ENCODE data around the gene ECHS1. TPM values are rescaled to one million over a fixed set of nuclear protein-coding genes. Genes with fewer than 3 reads are reported as not detected.

ECHS1 gene
- polyA plus RNA-seq, 2 of the 4 experiments (the other 2 are of a cell fraction) = 66.7 to 133 TPM

GRCh38 chr10:133328358-133329343 is 44.5 kb downstream of the ECHS1 start:
- Histone ChIP-seq H3K4me2 (no peak overlapping the region), H3K9me3 (no peaks in the 10 kb centered on the region), H3K27ac (no peak overlapping the region), H3K4me3 (no peak overlapping the region), H3K4me1 (peaks cover 27% of the 10 kb centered on the region)
- WGBS (ENCODE audit: missing lambda C conversion rate) = 95% methylated on average over 12 of the region's 15 CpGs
- TF ChIP-seq HOXB5 (CRISPR knock-in tag; IDR thresholded peaks at IDR 0.05) = no peak
- CTCF ChIA-PET = interaction anchor here (0.6 to 4.2 kb wide), 49 partner anchors 9 to 741 kb away, joined by 3 to 76 read pairs (median 5); partner anchors contain the start of genes FUOM, MTG1, PAOX and PRAP1
- POLR2A ChIA-PET = interaction anchor here (1.7 kb wide), 1 partner anchor 45 kb away, joined by 4 read pairs; the partner anchor contains the start of gene ECHS1
- DNase-seq (ENCODE audit: low read depth in 1 of 2, low spot score in 1 of 2) (no peak), ATAC-seq (peak in 1 of 2 experiments; percentile 1; a peak in 2 of 6 replicates), FAIRE-seq (no peak)

DNA sequence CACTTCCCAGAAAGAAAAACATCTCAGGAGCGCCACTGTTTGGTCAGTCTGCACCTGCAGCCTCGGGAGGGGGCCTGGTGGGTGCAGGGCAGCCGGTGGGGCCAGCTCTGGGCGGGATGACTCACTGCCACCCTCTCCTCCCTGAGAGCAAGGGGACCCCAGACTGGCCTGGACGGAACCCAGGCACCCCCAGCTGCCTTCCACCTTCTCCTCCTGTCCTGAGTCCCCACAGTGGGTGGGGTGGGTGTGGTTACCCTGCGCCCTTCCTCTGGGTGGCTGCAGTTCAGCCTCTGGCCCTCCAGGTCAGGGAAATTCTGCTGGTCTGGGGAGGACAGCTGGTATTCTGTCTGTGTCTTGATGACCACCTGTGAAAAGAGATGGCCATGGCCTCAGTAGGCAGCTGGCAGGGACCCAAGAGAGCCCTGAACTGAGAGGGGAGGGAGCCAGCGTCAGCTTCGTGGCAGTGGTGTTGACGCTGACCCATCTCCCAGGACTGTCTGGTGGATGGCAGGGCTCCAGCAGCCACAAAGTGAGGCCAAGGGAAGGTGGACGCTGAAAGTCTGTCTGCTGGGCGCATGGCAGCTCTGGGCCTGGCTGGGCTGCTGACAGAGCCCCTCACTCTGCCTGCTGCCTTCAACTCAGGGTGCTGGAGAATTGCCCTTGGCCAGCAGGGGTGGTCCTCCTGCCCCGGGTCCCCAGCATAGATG is 45.4 kb downstream of the ECHS1 start:
- H3K9me3 ChIP-seq = no peaks in the 10 kb centered on the region
- ChIA-PET CTCF (interaction anchor here (1.1 to 4.2 kb wide), 5 partner anchors 8 to 179 kb away, joined by 3 to 76 read pairs (median 33); partner anchors contain the start of genes MTG1 and PRAP1), POLR2A (no interaction called here)
- peak overlapping the region; percentile 42 for H3K4me2 ChIP-seq
- DNase-seq (ENCODE audit: low read depth in 1 of 2, low spot score in 1 of 2) (no peak), FAIRE-seq (no peak), ATAC-seq (peak in 1 of 2 experiments; percentile 4; a peak in 1 of 6 replicates)
- no peak overlapping the region for H3K27ac ChIP-seq
- H3K4me3 ChIP-seq = no peak overlapping the region
- TF ChIP-seq CTCF (IDR thresholded peaks at IDR 0.05) (no peak), ZC3H11A (IDR thresholded peaks at IDR 0.05) (no peak), NFE2L2 (conservative IDR thresholded peaks at IDR 0.05; ENCODE audit: low read length) (no peak), TFCP2L1 (CRISPR knock-in tag; IDR thresholded peaks at IDR 0.05) (no peak), SREBF2 (IDR thresholded peaks at IDR 0.05) (no peak), RAD21 (conservative IDR thresholded peaks at IDR 0.05 in 1 of 2, IDR thresholded peaks at IDR 0.05 in 1 of 2) (no peak), CHD4 (IDR thresholded peaks at IDR 0.05; ENCODE audit: borderline replicate concordance) (no peak), NPAS2 (CRISPR knock-in tag; IDR thresholded peaks at IDR 0.05; ENCODE audit: borderline replicate concordance) (no peak), MAX (IDR thresholded peaks at IDR 0.05) (no peak), HOXB13 (CRISPR knock-in tag; IDR thresholded peaks at IDR 0.05; ENCODE audit: low read depth) (no peak), FOSL2 (IDR thresholded peaks at IDR 0.05) (no peak), FOSL2 (CRISPR knock-in tag; IDR thresholded peaks at IDR 0.05) (no peak), KDM1A (IDR thresholded peaks at IDR 0.05; ENCODE audit: low read depth) (no peak), FOSB (CRISPR knock-in tag; IDR thresholded peaks at IDR 0.05) (no peak)
- TF ChIP-seq, protein P1, sequence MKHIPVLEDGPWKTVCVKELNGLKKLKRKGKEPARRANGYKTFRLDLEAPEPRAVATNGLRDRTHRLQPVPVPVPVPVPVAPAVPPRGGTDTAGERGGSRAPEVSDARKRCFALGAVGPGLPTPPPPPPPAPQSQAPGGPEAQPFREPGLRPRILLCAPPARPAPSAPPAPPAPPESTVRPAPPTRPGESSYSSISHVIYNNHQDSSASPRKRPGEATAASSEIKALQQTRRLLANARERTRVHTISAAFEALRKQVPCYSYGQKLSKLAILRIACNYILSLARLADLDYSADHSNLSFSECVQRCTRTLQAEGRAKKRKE (CRISPR knock-in tag; IDR thresholded peaks at IDR 0.05; ENCODE audit: low read depth) = no peak
- WGBS (ENCODE audit: missing lambda C conversion rate) = 57% methylated on average over 9 of the region's 12 CpGs
- peaks cover 27% of the 10 kb centered on the region for H3K4me1 ChIP-seq
